Measurements from ENCODE around the gene PXYLP1.

GRCh38 chr3:141218162-141218835 is 13.3 kb upstream of the PXYLP1 start:
- TF ChIP-seq LEF1 (IDR thresholded peaks at IDR 0.05; ENCODE audit: borderline replicate concordance) (no peak), HDGF (IDR thresholded peaks at IDR 0.05; ENCODE audit: borderline replicate concordance) (no peak), FOXK2 (IDR thresholded peaks at IDR 0.05) (no peak), FOXA1 (IDR thresholded peaks at IDR 0.05) (no peak), ELF4 (IDR thresholded peaks at IDR 0.05) (no peak), ARNT (IDR thresholded peaks at IDR 0.05) (no peak), BHLHE40 (IDR thresholded peaks at IDR 0.05; ENCODE audit: borderline replicate concordance) (no peak), SUZ12 (IDR thresholded peaks at IDR 0.05) (no peak), CTBP1 (IDR thresholded peaks at IDR 0.05; ENCODE audit: borderline replicate concordance) (no peak), SP1 (IDR thresholded peaks at IDR 0.05) (no peak), NFRKB (IDR thresholded peaks at IDR 0.05) (no peak)

Measured in HEK293T (cell line).